Gastrocnemius medialis (tissue), 4 donors: ENCODE results near the gene LRRC8D.

ENCODE experiments used
- CTCF ChIP-seq, 5 experiments: fragments of 450-650 bp in 3 of 5; fragments of 200-600 bp in 2 of 5; sonication (generic) in 2 of 5; IDR thresholded peaks in 4 of 5; conservative IDR thresholded peaks in 1 of 5; 1 replicate in 4 of 5; 2 replicates in 1 of 5; pipeline ENCODE4 v1.5.1; 2016 to 2019; ENCODE audit warnings: antibody characterized with exemption in 5 of 5, mild to moderate bottlenecking in 3 of 5, moderate library complexity in 3 of 5
- POLR2A ChIP-seq, 2 donors: fragments of 450-650 bp; IDR thresholded peaks; one replicate each; pipeline ENCODE4 v1.6.1; 2017; ENCODE audit warnings: antibody characterized with exemption in 2 of 2, mild to moderate bottlenecking in 2 of 2, moderate library complexity in 2 of 2

GRCh38 chr1:89880679-89881078, 59.8 kb downstream of the LRRC8D start:
- TF ChIP-seq CTCF (IDR thresholded peaks at IDR 0.05 in 4 of 5, conservative IDR thresholded peaks at IDR 0.05 in 1 of 5) (no peak), POLR2A (IDR thresholded peaks at IDR 0.05) (no peak)
